WI38 (cell line): Measurements from ENCODE around the gene PON1.

ENCODE experiments used
- H3K4me3 ChIP-seq: 2 replicates; pipeline ENCODE4 v1.5.1; 2011; ENCODE audit warnings: low read depth, mild to moderate bottlenecking, control low read depth, low read length
- CTCF ChIP-seq: IDR thresholded peaks from 2 replicates; pipeline ENCODE4 v1.5.1; 2012; ENCODE audit warnings: low read depth, mild to moderate bottlenecking, control low read depth, low read length

PON1 gene

GRCh38 chr7:95263785-95264362 is 60.5 kb downstream of the PON1 start:
- TF ChIP-seq CTCF = no peak
- no peak overlapping the region for H3K4me3 ChIP-seq

- no peak overlapping the region for H3K4me3 ChIP-seq
- no peak for TF ChIP-seq CTCF
These were observed 61.5 kb downstream of the PON1 start for GRCh38 chr7:95262875-95263274.

GRCh38 chr7:95261895-95262415 is 62.4 kb downstream of the PON1 start:
- no peak overlapping the region for H3K4me3 ChIP-seq
- TF ChIP-seq CTCF = no peak

GRCh38 chr7:95255691-95256090 is 68.6 kb downstream of the PON1 start:
- no peak for TF ChIP-seq CTCF

GRCh38 chr7:95253986-95254385 is 70.3 kb downstream of the PON1 start:
- H3K4me3 ChIP-seq = no peak overlapping the region
- no peak for TF ChIP-seq CTCF

More at GRCh38 chr7:95255691-95256090, 68.6 kb downstream of the PON1 start:
- no peak overlapping the region for H3K4me3 ChIP-seq

GRCh38 chr7:95251966-95252365 is 72.4 kb downstream of the PON1 start:
- H3K4me3 ChIP-seq = no peak overlapping the region
- no peak for TF ChIP-seq CTCF

- no peak overlapping the region for H3K4me3 ChIP-seq
- TF ChIP-seq CTCF = no peak
These were observed 73.8 kb downstream of the PON1 start for GRCh38 chr7:95250571-95250970.
